H7 (cell line): ENCODE results near the gene HOXC6. TPM values are rescaled to one million over a fixed set of nuclear protein-coding genes. Genes with fewer than 3 reads are reported as not detected.
A peak's percentile ranks its signal among the peaks of the same experiment; 100 is the strongest.

Source experiments
- DNase-seq: peaks from one replicate; pipeline ENCODE4 v3.0.0; 2012
- H3K27me3 ChIP-seq: 2 replicates; pipeline ENCODE4 v1.6.0; 2011; ENCODE audit warnings: mild to moderate bottlenecking, low read length; ENCODE audit not compliant: control insufficient read depth, insufficient read depth
- H3K36me3 ChIP-seq: replicated peaks from 2 replicates; pipeline ENCODE4 v1.5.1; 2011; ENCODE audit warnings: low read length; ENCODE audit not compliant: control insufficient read depth, insufficient read depth
- H3K4me3 ChIP-seq: 2 replicates; pipeline ENCODE4 v1.5.1; 2011; ENCODE audit warnings: low read depth, mild to moderate bottlenecking, control low read depth, low read length, moderate library complexity; ENCODE audit not compliant: insufficient read depth
- total RNA-seq: library from RNA; depleted of rRNA; stranded (reverse); fragments of >200 nt; shearing (Covaris generic); gene quantifications from 2 replicates; pipeline ENCODE4 v1.2.3, GENCODE V29; 2014

HOXC6 gene
- total RNA-seq, 1 experiment from 2014 or later = not detected

DNA sequence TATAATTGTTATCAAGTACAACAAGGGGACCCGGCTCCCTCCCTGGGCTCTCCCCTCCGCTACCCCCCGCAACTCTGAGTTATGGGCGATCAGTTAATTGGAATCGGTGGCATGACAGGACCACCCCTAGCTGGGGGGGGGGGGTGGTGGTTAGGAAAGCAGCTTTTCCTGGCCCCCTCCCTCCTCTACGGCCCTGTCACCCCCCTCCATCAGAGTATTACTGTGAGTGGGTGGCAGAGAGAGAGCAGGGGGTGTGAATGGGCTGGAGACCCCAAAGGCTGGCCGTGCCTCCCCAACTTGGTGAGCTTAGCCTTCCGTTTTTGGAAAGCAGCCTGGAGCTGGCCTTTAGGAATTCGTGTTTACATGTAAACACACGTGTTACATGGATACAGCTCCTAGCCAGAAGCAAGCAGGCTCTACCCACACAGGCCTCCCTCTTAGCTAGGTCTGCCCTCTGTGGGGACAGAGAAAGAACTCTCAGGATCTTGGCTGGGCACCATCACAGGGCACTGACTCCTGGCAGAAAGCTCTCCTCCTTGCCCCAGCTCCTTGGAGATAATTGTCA lies 24.3 kb downstream of the HOXC6 start:
- DNase-seq = peak; percentile 65
- peaks cover 99% of the 10 kb centered on the region for H3K27me3 ChIP-seq
- no peaks in the 10 kb centered on the region for H3K36me3 ChIP-seq
- H3K4me3 ChIP-seq = no peak overlapping the region

DNA sequence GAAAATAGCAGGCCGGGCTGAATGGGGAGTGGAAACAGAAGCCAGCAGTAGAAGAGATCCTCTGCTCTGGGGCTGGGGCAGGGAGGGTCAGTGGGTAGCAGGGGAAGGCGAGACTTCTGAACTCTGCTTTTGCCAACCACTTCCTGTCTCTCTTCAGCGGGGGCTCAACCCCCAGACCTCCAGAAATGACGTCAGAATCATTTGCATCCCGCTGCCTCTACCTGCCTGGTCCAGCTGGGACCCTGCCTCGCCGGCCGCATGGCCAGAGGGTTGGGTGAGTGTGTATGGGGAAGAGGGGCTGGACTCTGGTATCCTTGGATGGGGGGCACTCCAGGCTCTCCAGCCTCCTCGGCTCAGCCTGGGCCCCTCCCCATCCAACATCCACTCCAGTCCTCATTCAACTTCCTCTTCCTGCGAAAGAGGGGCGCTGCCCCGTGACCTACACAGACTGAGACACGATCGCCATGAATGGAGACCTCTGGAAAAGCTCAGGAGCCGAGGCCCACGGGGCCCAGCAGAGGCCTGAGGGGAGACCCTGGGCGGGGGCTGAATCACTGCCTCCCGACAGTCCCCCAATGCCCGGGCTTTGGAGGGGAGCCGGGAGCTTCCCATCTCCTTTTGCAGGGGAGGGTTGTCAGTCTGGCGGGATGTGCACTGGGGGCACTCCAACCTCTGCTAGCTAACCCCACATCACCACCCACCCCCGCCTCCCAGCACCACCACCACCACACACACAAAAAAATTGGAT lies 24.9 kb downstream of the HOXC6 start:
- DNase-seq = peak; percentile 70
- H3K36me3 ChIP-seq = no peaks in the 10 kb centered on the region
- peak overlapping the region; percentile 31 for H3K4me3 ChIP-seq
- H3K27me3 ChIP-seq = peaks cover 99% of the 10 kb centered on the region

DNA sequence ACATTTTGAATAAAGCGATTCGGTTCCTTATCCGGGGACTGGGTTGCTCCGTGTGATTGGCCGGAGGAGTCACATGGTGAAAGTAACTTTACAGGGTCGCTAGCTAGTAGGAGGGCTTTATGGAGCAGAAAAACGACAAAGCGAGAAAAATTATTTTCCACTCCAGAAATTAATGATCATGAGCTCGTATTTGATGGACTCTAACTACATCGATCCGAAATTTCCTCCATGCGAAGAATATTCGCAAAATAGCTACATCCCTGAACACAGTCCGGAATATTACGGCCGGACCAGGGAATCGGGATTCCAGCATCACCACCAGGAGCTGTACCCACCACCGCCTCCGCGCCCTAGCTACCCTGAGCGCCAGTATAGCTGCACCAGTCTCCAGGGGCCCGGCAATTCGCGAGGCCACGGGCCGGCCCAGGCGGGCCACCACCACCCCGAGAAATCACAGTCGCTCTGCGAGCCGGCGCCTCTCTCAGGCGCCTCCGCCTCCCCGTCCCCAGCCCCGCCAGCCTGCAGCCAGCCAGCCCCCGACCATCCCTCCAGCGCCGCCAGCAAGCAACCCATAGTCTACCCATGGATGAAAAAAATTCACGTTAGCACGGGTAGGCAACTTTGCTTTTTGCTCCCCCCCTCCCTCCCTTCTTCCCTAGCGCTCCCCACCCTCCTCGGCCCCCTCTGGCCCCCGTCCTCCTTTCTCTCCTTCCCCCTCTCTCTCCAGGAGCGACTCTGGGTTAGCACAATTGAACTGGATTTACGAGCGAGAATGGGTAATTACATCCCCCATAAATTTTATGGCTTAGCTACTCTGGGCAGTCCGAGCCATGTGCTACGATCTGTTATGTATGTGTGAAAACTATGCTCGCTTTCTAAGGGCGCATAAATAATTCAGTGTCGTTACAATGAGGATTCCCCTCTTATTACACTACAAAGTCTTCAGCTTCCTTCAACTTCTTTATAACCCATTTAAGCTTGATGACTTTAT lies 25.8 kb downstream of the HOXC6 start, which contains the start of gene HOXC4:
Gene HOXC4, plus strand, starts transcription at position 85 of the 991 bp plus-strand sequence. Its CDS starts 88 bp downstream, at position 173.
- Histone ChIP-seq H3K27me3 (peaks cover 99% of the 10 kb centered on the region), H3K4me3 (peak within 1 kb of the TSS; percentile 31), H3K36me3 (no peaks in the 10 kb centered on the region)
- DNase-seq = peak; percentile 84

DNA sequence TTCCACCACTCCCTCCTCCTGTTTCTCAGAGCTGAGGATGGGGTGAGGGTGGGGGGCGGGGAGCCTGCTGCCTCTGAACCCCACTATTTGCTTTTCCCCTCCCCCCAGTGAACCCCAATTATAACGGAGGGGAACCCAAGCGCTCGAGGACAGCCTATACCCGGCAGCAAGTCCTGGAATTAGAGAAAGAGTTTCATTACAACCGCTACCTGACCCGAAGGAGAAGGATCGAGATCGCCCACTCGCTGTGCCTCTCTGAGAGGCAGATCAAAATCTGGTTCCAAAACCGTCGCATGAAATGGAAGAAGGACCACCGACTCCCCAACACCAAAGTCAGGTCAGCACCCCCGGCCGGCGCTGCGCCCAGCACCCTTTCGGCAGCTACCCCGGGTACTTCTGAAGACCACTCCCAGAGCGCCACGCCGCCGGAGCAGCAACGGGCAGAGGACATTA lies 26.5 kb downstream of the HOXC6 start:
- H3K27me3 ChIP-seq = peaks cover 99% of the 10 kb centered on the region
- H3K4me3 ChIP-seq = no peak overlapping the region
- no peaks in the 10 kb centered on the region for H3K36me3 ChIP-seq
- peak; percentile 55 for DNase-seq

DNA sequence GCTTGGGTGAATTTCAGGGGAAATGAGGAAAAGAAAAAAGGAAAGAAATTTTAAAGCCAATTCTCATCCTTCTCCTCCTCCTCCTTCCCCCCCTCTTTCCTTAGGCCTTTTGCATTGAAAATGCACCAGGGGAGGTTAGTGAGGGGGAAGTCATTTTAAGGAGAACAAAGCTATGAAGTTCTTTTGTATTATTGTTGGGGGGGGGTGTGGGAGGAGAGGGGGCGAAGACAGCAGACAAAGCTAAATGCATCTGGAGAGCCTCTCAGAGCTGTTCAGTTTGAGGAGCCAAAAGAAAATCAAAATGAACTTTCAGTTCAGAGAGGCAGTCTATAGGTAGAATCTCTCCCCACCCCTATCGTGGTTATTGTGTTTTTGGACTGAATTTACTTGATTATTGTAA lies 27.3 kb downstream of the HOXC6 start:
- peaks cover 99% of the 10 kb centered on the region for H3K27me3 ChIP-seq
- no peak overlapping the region for H3K4me3 ChIP-seq
- no peak for DNase-seq
- H3K36me3 ChIP-seq = no peaks in the 10 kb centered on the region

DNA sequence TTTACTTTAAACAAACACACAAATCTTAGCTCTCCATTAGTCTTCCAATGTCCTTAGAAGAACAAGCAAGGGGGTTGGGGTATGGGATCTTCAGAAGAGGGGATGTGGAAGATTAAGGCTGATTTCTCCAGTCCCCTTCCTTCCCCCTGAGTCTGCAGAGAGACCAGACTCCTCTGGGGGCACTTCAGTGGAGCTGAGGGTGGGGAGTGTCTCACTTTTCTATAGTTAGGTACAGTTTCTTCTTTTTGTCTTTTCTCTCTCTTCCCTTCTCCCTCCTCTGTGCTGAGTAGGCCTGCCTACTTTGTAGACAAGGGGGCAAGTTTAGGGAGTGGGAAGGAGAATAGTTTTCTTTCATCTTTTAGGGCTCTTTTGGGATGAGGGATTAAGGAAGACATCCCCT lies 27.9 kb downstream of the HOXC6 start:
- Histone ChIP-seq H3K27me3 (peaks cover 99% of the 10 kb centered on the region), H3K4me3 (no peak overlapping the region), H3K36me3 (no peaks in the 10 kb centered on the region)
- no peak for DNase-seq

DNA sequence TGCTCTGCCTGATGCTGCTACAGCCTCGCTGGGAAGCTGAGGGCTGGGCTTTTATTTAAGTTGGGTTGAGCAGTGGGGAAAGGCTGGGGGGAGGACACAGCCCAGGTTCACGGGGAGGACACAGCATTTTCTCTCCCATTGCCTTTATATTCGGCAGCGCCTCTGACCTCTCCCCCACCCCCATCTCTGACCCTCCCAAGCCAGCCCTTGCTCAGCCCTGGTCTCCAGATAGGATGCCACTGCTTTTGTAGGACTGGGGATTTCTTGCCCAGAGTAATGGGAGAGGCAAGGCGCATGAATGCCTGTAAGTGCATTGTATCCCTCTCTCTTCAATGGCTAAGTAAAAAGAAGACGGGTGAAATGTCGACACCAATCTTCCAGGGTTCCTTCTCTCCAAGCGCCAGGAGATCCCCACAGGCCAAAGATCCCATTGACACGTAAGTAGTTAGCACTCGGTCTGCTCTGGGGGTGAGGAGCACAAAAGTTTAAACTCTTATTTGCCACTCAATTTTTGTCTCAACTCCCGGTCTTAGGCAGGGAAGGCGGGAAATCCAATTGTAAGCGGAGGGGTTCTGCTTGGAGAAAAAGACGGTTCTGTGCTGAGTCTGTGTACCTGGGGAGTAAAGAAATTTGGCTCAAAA lies 30.0 kb downstream of the HOXC6 start:
- DNase-seq = peak; percentile 53
- H3K27me3 ChIP-seq = peaks cover 99% of the 10 kb centered on the region
- H3K36me3 ChIP-seq = no peaks in the 10 kb centered on the region
- H3K4me3 ChIP-seq = no peak overlapping the region

DNA sequence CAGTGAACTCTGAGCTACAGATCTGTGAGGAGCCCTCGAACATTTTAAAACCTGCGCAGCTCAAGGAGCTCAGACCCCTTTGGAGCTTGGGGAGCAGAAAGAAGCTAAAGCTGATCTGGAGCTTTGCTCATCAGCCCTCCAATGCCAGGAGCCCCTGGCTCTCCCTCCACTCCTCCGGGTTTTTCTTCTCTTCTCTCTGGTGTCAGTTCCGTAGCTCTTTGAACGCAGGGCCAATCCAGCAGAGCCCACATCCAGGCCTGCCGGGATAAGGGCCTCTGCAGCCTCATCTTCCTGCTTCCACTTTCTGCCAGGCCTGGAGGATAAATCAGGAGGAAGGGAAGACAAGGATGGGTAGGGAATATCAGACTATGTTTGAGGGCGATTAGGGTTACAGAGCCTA lies 31.4 kb downstream of the HOXC6 start:
- peaks cover 98% of the 10 kb centered on the region for H3K27me3 ChIP-seq
- H3K36me3 ChIP-seq = no peaks in the 10 kb centered on the region
- no peak overlapping the region for H3K4me3 ChIP-seq
- DNase-seq = peak; percentile 61

DNA sequence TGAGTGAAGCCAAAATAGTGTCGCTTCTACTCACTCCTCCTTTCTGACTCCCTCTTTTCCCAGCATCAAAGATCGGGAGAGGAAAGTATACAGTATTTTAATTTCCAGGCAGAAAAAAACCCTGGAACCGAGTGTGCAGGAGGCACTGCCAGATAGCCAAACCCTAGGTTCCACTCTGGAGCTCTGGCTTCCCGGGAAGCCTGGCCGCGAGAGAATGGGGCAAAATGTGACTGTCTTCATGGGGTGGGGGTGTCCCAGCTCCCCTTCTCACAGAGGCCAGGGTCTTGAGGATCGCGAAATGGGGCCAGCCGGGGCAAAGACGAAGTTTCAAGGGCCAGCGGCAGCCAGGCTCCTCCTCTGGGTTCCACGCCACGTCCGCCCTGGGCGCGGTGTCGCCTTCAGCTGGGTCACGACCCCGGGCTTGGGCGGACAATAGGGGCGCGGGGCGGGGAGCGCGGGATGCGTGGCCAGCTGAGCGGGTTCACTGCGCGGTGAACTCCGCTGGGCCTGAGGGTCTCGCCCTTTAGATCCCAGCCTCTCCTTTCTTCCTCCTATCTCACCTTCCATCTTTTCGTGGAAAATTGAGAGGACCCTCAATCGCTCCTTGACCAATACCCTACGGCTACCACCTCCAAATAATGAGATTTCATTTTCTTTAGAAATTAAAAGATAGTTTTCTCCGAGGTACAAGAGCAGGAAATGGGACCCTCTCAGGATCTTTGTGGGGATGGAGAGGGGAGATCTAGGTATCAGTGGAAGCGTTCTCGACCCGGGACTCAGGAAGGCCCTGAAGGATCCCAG lies 32.1 kb downstream of the HOXC6 start:
- DNase-seq = peak; percentile 61
- H3K27me3 ChIP-seq = peaks cover 98% of the 10 kb centered on the region
- no peaks in the 10 kb centered on the region for H3K36me3 ChIP-seq
- H3K4me3 ChIP-seq = no peak overlapping the region

DNA sequence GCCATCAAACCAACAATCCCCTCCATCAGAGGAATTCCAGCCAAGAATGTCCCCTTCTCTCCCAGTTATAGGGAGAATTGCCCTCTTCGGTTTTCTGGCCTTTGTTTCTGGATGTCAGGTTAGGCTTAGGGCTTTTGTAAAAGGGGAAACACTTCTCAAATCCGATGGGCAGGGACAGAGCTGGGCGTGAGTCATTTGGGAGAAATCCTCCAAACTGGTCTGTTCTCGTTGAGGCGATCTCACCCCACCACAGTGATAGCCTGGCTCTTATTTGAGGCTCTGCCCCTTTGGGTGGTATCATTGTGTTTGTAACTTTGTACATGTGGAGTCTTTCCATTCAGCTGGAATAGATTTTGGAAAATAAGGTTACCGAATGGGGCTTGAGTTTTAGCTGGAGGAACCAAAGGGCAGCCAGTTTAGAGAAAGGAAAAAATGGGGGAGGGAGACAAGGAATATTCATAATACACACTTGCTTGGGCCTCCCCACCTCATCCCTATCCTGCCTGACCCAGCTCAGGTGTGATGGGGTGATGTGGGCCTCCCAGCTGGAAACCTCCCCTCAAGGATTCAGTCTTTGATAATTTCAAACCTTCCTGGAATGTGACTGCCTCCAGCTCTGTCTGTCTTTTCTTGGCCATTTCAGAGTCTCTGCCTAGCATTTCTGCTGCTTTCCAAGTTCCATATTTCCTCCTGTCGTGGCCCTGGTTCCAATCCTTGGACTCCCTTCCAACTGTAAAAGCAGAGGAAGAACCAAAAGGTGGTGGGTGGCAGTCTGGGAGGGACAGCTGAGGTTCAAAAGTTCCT lies 32.9 kb downstream of the HOXC6 start:
- no peak for DNase-seq
- Histone ChIP-seq H3K4me3 (no peak overlapping the region), H3K36me3 (no peaks in the 10 kb centered on the region), H3K27me3 (peaks cover 98% of the 10 kb centered on the region)

DNA sequence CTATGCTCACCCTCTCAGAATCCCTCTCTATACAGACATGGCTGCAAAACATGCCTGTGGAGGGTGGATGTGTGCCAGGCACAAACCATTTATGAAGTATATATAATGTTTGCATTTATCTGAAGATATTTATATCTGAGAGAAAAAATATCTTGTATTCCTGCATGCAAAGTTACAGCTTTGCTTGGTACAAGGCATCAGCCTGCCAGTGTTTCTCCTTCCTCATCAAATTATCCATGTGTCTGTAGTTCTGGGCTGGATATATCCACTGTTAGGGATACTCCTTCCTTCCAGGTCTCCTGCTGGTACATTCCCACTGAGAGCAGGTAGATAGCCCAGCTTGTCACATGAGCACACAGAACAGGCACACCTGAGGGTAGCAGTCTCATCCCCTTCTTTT lies 37.4 kb downstream of the HOXC6 start:
- Histone ChIP-seq H3K36me3 (no peaks in the 10 kb centered on the region), H3K27me3 (peaks cover 80% of the 10 kb centered on the region), H3K4me3 (no peak overlapping the region)
- DNase-seq = no peak

DNA sequence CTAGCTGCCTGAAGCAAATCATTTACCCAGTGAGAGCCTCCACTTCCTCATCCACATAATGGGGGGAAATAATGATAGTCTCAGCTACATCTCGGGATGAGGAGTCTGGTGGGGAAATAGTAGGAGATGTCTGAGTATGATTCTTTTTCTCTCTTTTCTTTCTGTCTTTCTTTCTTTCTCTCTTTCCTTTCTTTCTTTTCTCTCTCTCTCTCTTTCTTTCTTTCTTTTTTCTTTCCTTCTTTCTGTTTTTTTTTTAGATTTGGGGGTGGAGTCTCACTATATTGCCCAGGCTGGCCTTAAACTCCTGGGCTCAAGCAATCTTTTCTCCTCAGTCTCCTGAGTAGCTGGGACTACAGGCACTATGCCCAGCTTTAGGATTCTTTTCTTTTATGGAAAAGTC lies 38.2 kb downstream of the HOXC6 start:
- no peak for DNase-seq
- H3K36me3 ChIP-seq = no peaks in the 10 kb centered on the region
- H3K4me3 ChIP-seq = no peak overlapping the region
- peaks cover 80% of the 10 kb centered on the region for H3K27me3 ChIP-seq
